HG03354 (cell line): Measurements from ENCODE around the gene CDC42.

ENCODE experiments used
- ATAC-seq: cut with Tn5 transposase; IDR thresholded peaks from one replicate; pipeline ENCODE4 v1.9.1; 2021; ENCODE audit warnings: mild to moderate bottlenecking; ENCODE audit not compliant: unreplicated experiment, poor library complexity, severe bottlenecking

The CDC42 gene

GRCh38 chr1:22064751-22065402 is 12.4 kb downstream of the CDC42 start:
- ATAC-seq: no peak

GRCh38 chr1:22071511-22071910 is 19.0 kb downstream of the CDC42 start:
- no peak for ATAC-seq

- no peak for ATAC-seq
Observed at GRCh38 chr1:22074803-22075202, 22.3 kb downstream of the CDC42 start.

GRCh38 chr1:22075718-22076117 is 23.2 kb downstream of the CDC42 start:
- no peak for ATAC-seq

- ATAC-seq: no peak
Observed at GRCh38 chr1:22076346-22076745, 23.8 kb downstream of the CDC42 start.

- no peak for ATAC-seq
Observed at GRCh38 chr1:22077728-22078127, 25.2 kb downstream of the CDC42 start.

GRCh38 chr1:22078133-22078532 is 25.6 kb downstream of the CDC42 start:
- ATAC-seq: no peak

GRCh38 chr1:22080191-22080590 is 27.7 kb downstream of the CDC42 start:
- no peak for ATAC-seq

GRCh38 chr1:22088331-22088730 is 35.8 kb downstream of the CDC42 start:
- no peak for ATAC-seq

- ATAC-seq: no peak
Observed at GRCh38 chr1:22089134-22089571, 36.6 kb downstream of the CDC42 start.

GRCh38 chr1:22089787-22090186 is 37.3 kb downstream of the CDC42 start:
- no peak for ATAC-seq

GRCh38 chr1:22090867-22091266 is 38.4 kb downstream of the CDC42 start:
- no peak for ATAC-seq

- peak; percentile 50 for ATAC-seq
Observed at GRCh38 chr1:22092026-22092768, 39.7 kb downstream of the CDC42 start.

- ATAC-seq: no peak
Observed at GRCh38 chr1:22093513-22093912, 41.0 kb downstream of the CDC42 start.

GRCh38 chr1:22096036-22096435 is 43.5 kb downstream of the CDC42 start:
- no peak for ATAC-seq

GRCh38 chr1:22096463-22096862 is 44.0 kb downstream of the CDC42 start:
- ATAC-seq: no peak

- no peak for ATAC-seq
Observed at GRCh38 chr1:22098752-22099151, 46.2 kb downstream of the CDC42 start.

GRCh38 chr1:22100168-22100567 is 47.7 kb downstream of the CDC42 start:
- no peak for ATAC-seq

- ATAC-seq: no peak
Observed at GRCh38 chr1:22101199-22101598, 48.7 kb downstream of the CDC42 start.

GRCh38 chr1:22101995-22102394 is 49.5 kb downstream of the CDC42 start:
- ATAC-seq: no peak

- no peak for ATAC-seq
Observed at GRCh38 chr1:22102746-22103145, 50.2 kb downstream of the CDC42 start.
